HCT116 (cell line): ENCODE data around the gene PRCC.
A peak's percentile ranks its signal among the peaks of the same experiment; 100 is the strongest.

Experiments used
- CEBPB ChIP-seq: IDR thresholded peaks from 2 replicates; pipeline ENCODE4 v1.6.1; 2012; ENCODE audit warnings: low read depth
- POLR2A ChIP-seq: IDR thresholded peaks from 2 replicates; pipeline ENCODE4 v1.7.0; 2011; ENCODE audit warnings: borderline replicate concordance; ENCODE audit not compliant: insufficient read depth, insufficient read length; ENCODE audit errors: extremely low read depth
- POLR2AphosphoS5 ChIP-seq: IDR thresholded peaks from 2 replicates; pipeline ENCODE4 v1.6.1; 2011; ENCODE audit warnings: mild to moderate bottlenecking, low read depth, low read length, moderate library complexity
- ZNF274 ChIP-seq: fragments of 200-500 bp; sonication (Bioruptor generic); IDR thresholded peaks from 2 replicates; pipeline ENCODE4 v1.6.1; 2014; ENCODE audit warnings: mild to moderate bottlenecking, low read depth, low read length, inconsistent platforms
- TF ChIP-seq, protein P1 (sequence below), 3 experiments: fragments of 200-600 bp in 1 of 3; sonication (generic) in 1 of 3; IDR thresholded peaks in 2 of 3; conservative IDR thresholded peaks in 1 of 3; 2 replicates each; pipeline ENCODE4 v1.5.1; 2012 to 2017; ENCODE audit warnings: low read depth in 2 of 3, low read length in 2 of 3, antibody characterized with exemption in 1 of 3, borderline replicate concordance in 1 of 3, control low read depth in 1 of 3, mild to moderate bottlenecking in 1 of 3, mixed read lengths in 1 of 3, mixed run types in 1 of 3, moderate library complexity in 1 of 3; ENCODE audit not compliant: insufficient read depth in 1 of 3
- TF ChIP-seq, protein P2 (sequence below): IDR thresholded peaks from 2 replicates; pipeline ENCODE4 v1.6.1; 2011; ENCODE audit warnings: mild to moderate bottlenecking, low read length, moderate library complexity; ENCODE audit not compliant: insufficient replicate concordance; ENCODE audit errors: extremely low read depth

DNA sequence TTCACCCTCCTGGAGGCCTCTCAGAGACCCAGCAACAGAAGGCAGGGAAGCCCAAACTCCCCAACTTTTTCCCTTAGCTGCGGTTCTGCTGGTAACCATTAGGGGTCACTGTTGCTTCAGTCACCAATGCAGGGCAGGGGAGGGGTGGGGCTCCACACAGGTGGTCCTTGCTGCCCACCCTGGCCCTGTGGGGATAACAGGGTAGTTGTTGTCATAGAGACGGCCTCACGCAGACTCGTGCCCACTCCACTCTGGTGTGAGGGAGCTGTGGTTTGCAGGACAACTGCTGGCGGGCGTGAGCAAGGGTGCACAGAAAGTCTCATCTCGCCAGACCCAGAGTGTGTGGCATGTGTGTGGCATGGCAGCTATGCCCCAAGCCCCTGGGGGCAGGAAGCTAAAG, 71.6 kb downstream of the PRCC start:
- TF ChIP-seq, protein P1, sequence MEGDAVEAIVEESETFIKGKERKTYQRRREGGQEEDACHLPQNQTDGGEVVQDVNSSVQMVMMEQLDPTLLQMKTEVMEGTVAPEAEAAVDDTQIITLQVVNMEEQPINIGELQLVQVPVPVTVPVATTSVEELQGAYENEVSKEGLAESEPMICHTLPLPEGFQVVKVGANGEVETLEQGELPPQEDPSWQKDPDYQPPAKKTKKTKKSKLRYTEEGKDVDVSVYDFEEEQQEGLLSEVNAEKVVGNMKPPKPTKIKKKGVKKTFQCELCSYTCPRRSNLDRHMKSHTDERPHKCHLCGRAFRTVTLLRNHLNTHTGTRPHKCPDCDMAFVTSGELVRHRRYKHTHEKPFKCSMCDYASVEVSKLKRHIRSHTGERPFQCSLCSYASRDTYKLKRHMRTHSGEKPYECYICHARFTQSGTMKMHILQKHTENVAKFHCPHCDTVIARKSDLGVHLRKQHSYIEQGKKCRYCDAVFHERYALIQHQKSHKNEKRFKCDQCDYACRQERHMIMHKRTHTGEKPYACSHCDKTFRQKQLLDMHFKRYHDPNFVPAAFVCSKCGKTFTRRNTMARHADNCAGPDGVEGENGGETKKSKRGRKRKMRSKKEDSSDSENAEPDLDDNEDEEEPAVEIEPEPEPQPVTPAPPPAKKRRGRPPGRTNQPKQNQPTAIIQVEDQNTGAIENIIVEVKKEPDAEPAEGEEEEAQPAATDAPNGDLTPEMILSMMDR (IDR thresholded peaks at IDR 0.05 in 2 of 3, conservative IDR thresholded peaks at IDR 0.05 in 1 of 3; ENCODE audit: borderline replicate concordance in 1 of 3, insufficient read depth in 1 of 3, low read depth in 2 of 3, low read length in 2 of 3), result peak; percentile 72 to 98 (median 95); a peak in 5 of 6 replicates
- TF ChIP-seq ZNF274, result no peak
- TF ChIP-seq POLR2A, result no peak
- TF ChIP-seq, protein P2, sequence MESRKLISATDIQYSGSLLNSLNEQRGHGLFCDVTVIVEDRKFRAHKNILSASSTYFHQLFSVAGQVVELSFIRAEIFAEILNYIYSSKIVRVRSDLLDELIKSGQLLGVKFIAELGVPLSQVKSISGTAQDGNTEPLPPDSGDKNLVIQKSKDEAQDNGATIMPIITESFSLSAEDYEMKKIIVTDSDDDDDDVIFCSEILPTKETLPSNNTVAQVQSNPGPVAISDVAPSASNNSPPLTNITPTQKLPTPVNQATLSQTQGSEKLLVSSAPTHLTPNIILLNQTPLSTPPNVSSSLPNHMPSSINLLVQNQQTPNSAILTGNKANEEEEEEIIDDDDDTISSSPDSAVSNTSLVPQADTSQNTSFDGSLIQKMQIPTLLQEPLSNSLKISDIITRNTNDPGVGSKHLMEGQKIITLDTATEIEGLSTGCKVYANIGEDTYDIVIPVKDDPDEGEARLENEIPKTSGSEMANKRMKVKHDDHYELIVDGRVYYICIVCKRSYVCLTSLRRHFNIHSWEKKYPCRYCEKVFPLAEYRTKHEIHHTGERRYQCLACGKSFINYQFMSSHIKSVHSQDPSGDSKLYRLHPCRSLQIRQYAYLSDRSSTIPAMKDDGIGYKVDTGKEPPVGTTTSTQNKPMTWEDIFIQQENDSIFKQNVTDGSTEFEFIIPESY, result no peak
- TF ChIP-seq CEBPB, result no peak
- no peak for TF ChIP-seq POLR2AphosphoS5
